GM12865 (cell line): Measurements from ENCODE around the gene SPAG16.

Source experiments
- DNase-seq: peaks from one replicate; pipeline ENCODE4 v3.0.0; 2010; ENCODE audit warnings: low read depth
- H3K4me3 ChIP-seq: 2 replicates; pipeline ENCODE4 v1.5.1; 2011; ENCODE audit warnings: mild to moderate bottlenecking, low read depth, low read length, control low read depth
- CTCF ChIP-seq: IDR thresholded peaks from 2 replicates; pipeline ENCODE4 v1.5.1; 2011; ENCODE audit warnings: low read length, control low read depth, low read depth, inconsistent platforms; ENCODE audit not compliant: insufficient read depth; ENCODE audit errors: missing control alignments

The SPAG16 gene

GRCh38 chr2:213419980-213420379 is 135.7 kb downstream of the SPAG16 start:
- no peak for DNase-seq
- TF ChIP-seq CTCF: no peak
- no peak overlapping the region for H3K4me3 ChIP-seq

GRCh38 chr2:213420828-213421385 is 136.6 kb downstream of the SPAG16 start:
- no peak for TF ChIP-seq CTCF
- no peak for DNase-seq

GRCh38 chr2:213422211-213422610 is 137.9 kb downstream of the SPAG16 start:
- DNase-seq: no peak
- TF ChIP-seq CTCF: no peak

More at GRCh38 chr2:213420828-213421385, 136.6 kb downstream of the SPAG16 start:
- H3K4me3 ChIP-seq: no peak overlapping the region

GRCh38 chr2:213425618-213426017 is 141.4 kb downstream of the SPAG16 start:
- DNase-seq: no peak
- no peak overlapping the region for H3K4me3 ChIP-seq
- no peak for TF ChIP-seq CTCF

More at GRCh38 chr2:213422211-213422610, 137.9 kb downstream of the SPAG16 start:
- H3K4me3 ChIP-seq: no peak overlapping the region

GRCh38 chr2:213429516-213429915 is 145.3 kb downstream of the SPAG16 start:
- H3K4me3 ChIP-seq: no peak overlapping the region
- no peak for DNase-seq
- TF ChIP-seq CTCF: no peak

- no peak overlapping the region for H3K4me3 ChIP-seq
- TF ChIP-seq CTCF: no peak
- no peak for DNase-seq
Measured at GRCh38 chr2:213443921-213444320, 159.7 kb downstream of the SPAG16 start.
